SK-N-SH (cell line): ENCODE measurements around the gene LIME1. TPM values are rescaled to one million over a fixed set of nuclear protein-coding genes. Genes with fewer than 3 reads are reported as not detected.

Experiments used
- CTCF ChIA-PET: fragments of 300-600, 350-600 bp; formaldehyde crosslinking; extraction: SDS; loops from one replicate; lab custom pipeline; 2021; lab: Yijun Ruan, JAX
- POLR2A ChIA-PET: fragments of 350-600 bp; sonication (Branson Sonifier 250); formaldehyde crosslinking; extraction: SDS; loops from one replicate; lab custom pipeline; 2020; ENCODE audit warnings: antibody characterized with exemption, inconsistent platforms; lab: Yijun Ruan, JAX
- DNase-seq: peaks from one replicate; pipeline ENCODE4 v3.0.0; 2012
- H2AFZ ChIP-seq: fragments of 200-600 bp; sonication (generic); 2 replicates; pipeline ENCODE4 v1.8.1; 2016; ENCODE audit warnings: antibody characterized with exemption, mild to moderate bottlenecking, low read depth
- H3F3A ChIP-seq: fragments of 200-600 bp; sonication (generic); replicated peaks from 2 replicates; pipeline ENCODE3; 2016; ENCODE audit warnings: antibody characterized with exemption, mild to moderate bottlenecking; ENCODE audit not compliant: insufficient read depth
- H3K27ac ChIP-seq, 2 experiments: fragments of 200-500 bp in 1 of 2; fragments of 200-600 bp in 1 of 2; sonication (Bioruptor generic) in 1 of 2; sonication (generic), shearing (Covaris generic) in 1 of 2; 2 replicates each; pipeline versions ENCODE4 v1.5.1 to v1.6.1; 2014 to 2016; ENCODE audit warnings: low read depth in 2 of 2, inconsistent platforms in 1 of 2, low read length in 1 of 2, mild to moderate bottlenecking in 1 of 2, mixed read lengths in 1 of 2
- H3K27me3 ChIP-seq: fragments of 200-600 bp; sonication (generic), shearing (Covaris generic); 2 replicates; pipeline ENCODE4 v1.6.1; 2016; ENCODE audit warnings: mixed run types; ENCODE audit not compliant: insufficient read depth
- H3K36me3 ChIP-seq, 2 experiments: fragments of 200-500 bp in 1 of 2; fragments of 200-600 bp in 1 of 2; sonication (Bioruptor generic) in 1 of 2; sonication (generic) in 1 of 2; replicated peaks in 1 of 2; 2 replicates each; pipeline versions ENCODE3 to v1.5.1; 2014 to 2016; ENCODE audit warnings: low read length in 1 of 2, mild to moderate bottlenecking in 1 of 2; ENCODE audit not compliant: insufficient read depth in 2 of 2, control insufficient read depth in 1 of 2
- H3K4me1 ChIP-seq, 2 experiments: fragments of 200-500 bp in 1 of 2; fragments of 200-600 bp in 1 of 2; sonication (Bioruptor generic) in 1 of 2; sonication (generic), shearing (Covaris generic) in 1 of 2; 2 replicates each; pipeline versions ENCODE4 v1.5.1 to v1.6.1; 2014 to 2016; ENCODE audit warnings: low read depth in 1 of 2, low read length in 1 of 2, mixed run types in 1 of 2; ENCODE audit not compliant: insufficient read depth in 2 of 2, control insufficient read depth in 1 of 2
- H3K4me2 ChIP-seq: fragments of 200-600 bp; sonication (generic), shearing (Covaris generic); 2 replicates; pipeline ENCODE4 v1.6.1; 2017; ENCODE audit warnings: mixed run types
- H3K4me3 ChIP-seq, 2 experiments: fragments of 200-500 bp in 1 of 2; fragments of 200-600 bp in 1 of 2; sonication (Bioruptor generic) in 1 of 2; sonication (generic), shearing (Covaris generic) in 1 of 2; 2 replicates each; pipeline versions ENCODE4 v1.5.1 to v1.8.1; 2014 to 2016; ENCODE audit warnings: low read depth in 2 of 2, inconsistent platforms in 1 of 2, low read length in 1 of 2, mild to moderate bottlenecking in 1 of 2, mixed read lengths in 1 of 2, moderate library complexity in 1 of 2
- H3K79me2 ChIP-seq: fragments of 200-600 bp; sonication (generic); 2 replicates; pipeline ENCODE4 v1.8.1; 2017; ENCODE audit warnings: mild to moderate bottlenecking; ENCODE audit not compliant: insufficient read depth
- H3K9ac ChIP-seq: fragments of 200-600 bp; sonication (generic); 2 replicates; pipeline ENCODE4 v1.6.1; 2017; ENCODE audit warnings: mixed run types
- H3K9me2 ChIP-seq: fragments of 200-600 bp; sonication (generic); 2 replicates; pipeline ENCODE4 v1.6.1; 2017; ENCODE audit warnings: mixed run types
- H3K9me3 ChIP-seq: fragments of 200-600 bp; sonication (generic); 2 replicates; pipeline ENCODE4 v1.6.1; 2017; ENCODE audit warnings: mixed run types, mild to moderate bottlenecking, moderate library complexity
- H4K20me1 ChIP-seq: fragments of 200-600 bp; sonication (generic); 2 replicates; pipeline ENCODE4 v1.6.1; 2017; ENCODE audit warnings: mild to moderate bottlenecking, mixed run types; ENCODE audit not compliant: insufficient read depth
- EP300 ChIP-seq, 2 experiments: IDR thresholded peaks; 2 replicates each; pipeline versions ENCODE4 v1.4.0 to v1.6.1; 2012; ENCODE audit warnings: borderline replicate concordance in 1 of 2, low read depth in 1 of 2, low read length in 1 of 2
- GATA2 ChIP-seq: sonication (generic); formaldehyde crosslinking; IDR thresholded peaks from 2 replicates; pipeline ENCODE4 v1.5.0; 2020; ENCODE audit warnings: mild to moderate bottlenecking, missing genetic modification reagents
- MAX ChIP-seq: IDR thresholded peaks from 2 replicates; pipeline ENCODE4 v1.4.0; 2012; ENCODE audit warnings: low read depth
- NRF1 ChIP-seq: IDR thresholded peaks from 2 replicates; pipeline ENCODE4 v1.6.1; 2012; ENCODE audit warnings: low read depth, mild to moderate bottlenecking, low read length
- RFX5 ChIP-seq: IDR thresholded peaks from 2 replicates; pipeline ENCODE4 v1.6.1; 2012; ENCODE audit warnings: mild to moderate bottlenecking, improper control_type of control experiment, low read length
- RXRA ChIP-seq: IDR thresholded peaks from 2 replicates; pipeline ENCODE4 v1.4.0; 2012; ENCODE audit warnings: low read depth, mild to moderate bottlenecking, borderline replicate concordance
- TAF1 ChIP-seq: IDR thresholded peaks from 2 replicates; pipeline ENCODE4 v1.6.1; 2012; ENCODE audit warnings: low read depth, mild to moderate bottlenecking, low read length, moderate library complexity, borderline replicate concordance
- TCF12 ChIP-seq: IDR thresholded peaks from 2 replicates; pipeline ENCODE4 v1.4.0; 2012
- USF1 ChIP-seq: IDR thresholded peaks from 2 replicates; pipeline ENCODE4 v1.4.0; 2012; ENCODE audit warnings: low read depth, borderline replicate concordance
- YY1 ChIP-seq: IDR thresholded peaks from 2 replicates; pipeline ENCODE4 v1.4.0; 2012; ENCODE audit warnings: low read depth, mild to moderate bottlenecking
- WGBS: methylation state at CpG from one replicate; pipeline ENCODE4 v1.1.6; 2017; ENCODE audit warnings: low lambda C conversion rate; 5-methylcytosine and 5-hydroxymethylcytosine counted together
- polyA plus RNA-seq, 3 experiments: library from polyadenylated mRNA; depleted of rRNA; stranded (reverse); fragments of >200 nt; gene quantifications; 2 replicates each; pipeline ENCODE4 v1.2.3, GENCODE V29; 2012
- TF ChIP-seq, protein P1 (sequence below): IDR thresholded peaks from 2 replicates; pipeline ENCODE4 v1.6.1; 2012; ENCODE audit warnings: mild to moderate bottlenecking, low read depth, low read length, moderate library complexity

LIME1 gene
- polyA plus RNA-seq, 1 of the 3 experiments (the other 2 are of a cell fraction) = 10.9 TPM

DNA sequence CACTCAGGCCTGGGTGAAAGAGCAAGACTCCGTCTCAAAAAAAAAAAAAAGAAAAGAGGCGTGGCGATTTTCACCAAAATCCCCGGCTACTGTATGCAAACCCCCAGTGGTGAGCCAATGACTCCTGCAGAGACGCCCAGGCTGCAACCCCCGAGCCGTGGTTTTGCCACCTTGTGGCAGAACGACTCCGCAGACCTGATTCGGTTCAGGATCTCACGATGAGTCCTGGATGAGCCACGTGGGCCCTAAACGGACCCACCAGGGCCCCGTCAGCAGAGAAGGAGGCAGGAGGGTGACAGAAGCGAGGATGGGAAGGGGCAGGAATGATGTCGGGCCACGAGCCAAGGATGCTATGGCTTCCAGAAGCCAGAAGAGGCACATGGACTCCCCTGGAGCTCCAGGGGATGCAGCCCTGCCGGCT is 45.6 kb downstream of the LIME1 start:
- Histone ChIP-seq H3K27me3 (no peaks in the 10 kb centered on the region), H3K27ac (no peak overlapping the region), H3K79me2 (no peaks in the 10 kb centered on the region), H3K4me2 (no peak overlapping the region), H3K36me3 (no peaks in the 10 kb centered on the region), H3K4me1 (no peaks in the 10 kb centered on the region), H3K4me3 (no peak overlapping the region), H3K9ac (no peak overlapping the region), H3F3A (no peaks in the 10 kb centered on the region), H3K9me2 (no peaks in the 10 kb centered on the region), H3K9me3 (no peaks in the 10 kb centered on the region), H2AFZ (no peak overlapping the region), H4K20me1 (no peaks in the 10 kb centered on the region)
- WGBS = 71% methylated on average over 15 of the region's 18 CpGs
- POLR2A ChIA-PET = no interaction called here
- DNase-seq = no peak
- CTCF ChIA-PET = no interaction called here
- no peak for TF ChIP-seq USF1
- TF ChIP-seq EP300 (IDR thresholded peaks at IDR 0.05; ENCODE audit: borderline replicate concordance in 1 of 2, low read depth in 1 of 2, low read length in 1 of 2) = no peak
- no peak for TF ChIP-seq YY1
- no peak for TF ChIP-seq RFX5
- TF ChIP-seq MAX = no peak
- TF ChIP-seq TCF12 = no peak

- Histone ChIP-seq H3K9me3 (no peaks in the 10 kb centered on the region), H3K4me2 (no peak overlapping the region), H4K20me1 (no peaks in the 10 kb centered on the region), H3K36me3 (no peaks in the 10 kb centered on the region), H3K4me3 (no peak overlapping the region)
- POLR2A ChIA-PET = no interaction called here
- DNase-seq = no peak
- no peak for TF ChIP-seq TAF1
- TF ChIP-seq EP300 (IDR thresholded peaks at IDR 0.05; ENCODE audit: borderline replicate concordance in 1 of 2, low read depth in 1 of 2, low read length in 1 of 2) = no peak
- TF ChIP-seq GATA2 (CRISPR knock-in tag) = no peak
- TF ChIP-seq, protein P1, sequence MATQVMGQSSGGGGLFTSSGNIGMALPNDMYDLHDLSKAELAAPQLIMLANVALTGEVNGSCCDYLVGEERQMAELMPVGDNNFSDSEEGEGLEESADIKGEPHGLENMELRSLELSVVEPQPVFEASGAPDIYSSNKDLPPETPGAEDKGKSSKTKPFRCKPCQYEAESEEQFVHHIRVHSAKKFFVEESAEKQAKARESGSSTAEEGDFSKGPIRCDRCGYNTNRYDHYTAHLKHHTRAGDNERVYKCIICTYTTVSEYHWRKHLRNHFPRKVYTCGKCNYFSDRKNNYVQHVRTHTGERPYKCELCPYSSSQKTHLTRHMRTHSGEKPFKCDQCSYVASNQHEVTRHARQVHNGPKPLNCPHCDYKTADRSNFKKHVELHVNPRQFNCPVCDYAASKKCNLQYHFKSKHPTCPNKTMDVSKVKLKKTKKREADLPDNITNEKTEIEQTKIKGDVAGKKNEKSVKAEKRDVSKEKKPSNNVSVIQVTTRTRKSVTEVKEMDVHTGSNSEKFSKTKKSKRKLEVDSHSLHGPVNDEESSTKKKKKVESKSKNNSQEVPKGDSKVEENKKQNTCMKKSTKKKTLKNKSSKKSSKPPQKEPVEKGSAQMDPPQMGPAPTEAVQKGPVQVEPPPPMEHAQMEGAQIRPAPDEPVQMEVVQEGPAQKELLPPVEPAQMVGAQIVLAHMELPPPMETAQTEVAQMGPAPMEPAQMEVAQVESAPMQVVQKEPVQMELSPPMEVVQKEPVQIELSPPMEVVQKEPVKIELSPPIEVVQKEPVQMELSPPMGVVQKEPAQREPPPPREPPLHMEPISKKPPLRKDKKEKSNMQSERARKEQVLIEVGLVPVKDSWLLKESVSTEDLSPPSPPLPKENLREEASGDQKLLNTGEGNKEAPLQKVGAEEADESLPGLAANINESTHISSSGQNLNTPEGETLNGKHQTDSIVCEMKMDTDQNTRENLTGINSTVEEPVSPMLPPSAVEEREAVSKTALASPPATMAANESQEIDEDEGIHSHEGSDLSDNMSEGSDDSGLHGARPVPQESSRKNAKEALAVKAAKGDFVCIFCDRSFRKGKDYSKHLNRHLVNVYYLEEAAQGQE = no peak
- TF ChIP-seq RXRA = no peak
- TF ChIP-seq YY1 = no peak
- TF ChIP-seq TCF12 = no peak
- TF ChIP-seq NRF1 = no peak
- TF ChIP-seq, all 33 proteins: peak for 0
- no peaks in the 10 kb centered on the region for H3F3A ChIP-seq
- no peaks in the 10 kb centered on the region for H3K79me2 ChIP-seq
- WGBS = 86% methylated on average over 12 of the region's 12 CpGs
- CTCF ChIA-PET = interaction anchor here (1.2 to 5.6 kb wide), 2 partner anchors 8 to 245 kb away, joined by 3 to 103 read pairs; partner anchors contain the start of gene PTK6
- H3K9ac ChIP-seq = no peak overlapping the region
- no peak overlapping the region for H3K27ac ChIP-seq
- no peaks in the 10 kb centered on the region for H3K27me3 ChIP-seq
- H3K4me1 ChIP-seq = no peaks in the 10 kb centered on the region
- H3K9me2 ChIP-seq = no peaks in the 10 kb centered on the region
- no peak overlapping the region for H2AFZ ChIP-seq
Observed at GRCh38 chr20:63782521-63782971, 46.1 kb downstream of the LIME1 start.
